GM21717 (cell line): ENCODE measurements around the gene ATP9A.
"Not testable (repeated sequence)": the region's sequence is repeated elsewhere in the genome, so short reads cannot be mapped to it uniquely, and the experiment has no call there.

Source experiments
- ATAC-seq: cut with Tn5 transposase; IDR thresholded peaks from one replicate; pipeline ENCODE4 v1.9.1; 2021; ENCODE audit warnings: mild to moderate bottlenecking, moderate library complexity; ENCODE audit not compliant: unreplicated experiment

The ATP9A gene

DNA sequence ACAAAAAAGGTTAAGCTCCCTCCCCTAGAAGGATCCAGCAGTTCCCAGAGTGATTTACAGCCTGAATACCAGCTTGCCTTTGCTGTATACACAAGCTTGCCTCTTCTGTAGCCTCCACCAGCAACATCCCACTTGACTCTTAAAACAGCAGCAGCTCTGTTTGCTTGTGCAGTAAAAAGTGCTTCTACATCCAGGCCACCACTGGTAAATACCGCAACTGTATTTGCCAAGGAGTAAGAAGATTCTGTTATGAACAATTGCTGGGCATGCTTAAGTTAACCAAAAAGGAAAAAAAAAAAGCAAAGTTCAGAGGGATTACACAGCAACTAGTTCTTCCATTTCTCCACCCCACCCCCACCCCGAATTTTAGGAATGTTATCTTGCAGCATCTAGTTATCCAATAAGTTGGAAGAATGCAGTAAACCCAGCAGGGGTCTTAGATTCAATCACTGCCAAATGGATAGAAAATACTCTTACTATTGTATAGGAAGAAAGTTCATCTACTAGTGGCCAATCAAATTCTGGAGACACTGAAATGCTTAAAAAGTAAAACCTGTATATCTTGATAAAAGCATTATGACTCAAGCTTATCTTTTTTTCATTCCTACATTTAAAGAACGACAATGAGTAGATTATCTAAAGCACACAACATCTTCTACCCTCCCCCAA lies 29.3 kb upstream of the ATP9A start:
- ATAC-seq: no peak

- no peak for ATAC-seq
Measured at GRCh38 chr20:51796340-51796739, 28.1 kb upstream of the ATP9A start.

DNA sequence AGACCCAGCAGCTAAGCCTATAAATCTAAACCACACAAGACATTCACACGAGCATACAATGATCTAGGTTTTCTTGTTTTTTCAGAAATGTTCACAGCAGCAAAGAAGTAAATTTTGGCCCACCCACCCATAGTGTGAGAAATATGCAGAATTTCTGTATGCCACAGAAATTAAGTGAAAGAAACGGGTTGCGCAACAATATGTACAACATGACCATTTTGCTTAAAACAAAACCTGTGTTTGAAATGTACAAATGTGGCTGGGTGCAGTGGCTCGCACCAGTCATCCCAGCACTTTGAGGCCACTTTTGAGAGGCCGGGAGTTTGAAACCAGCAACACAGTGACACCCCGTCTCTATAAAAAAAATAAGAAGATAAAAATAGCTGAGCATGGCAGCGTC lies 24.8 kb upstream of the ATP9A start:
- ATAC-seq: no peak

- no peak for ATAC-seq
Measured at GRCh38 chr20:51791626-51792025, 23.4 kb upstream of the ATP9A start.

- ATAC-seq: no peak
Measured at GRCh38 chr20:51790256-51790655, 22.1 kb upstream of the ATP9A start.

- ATAC-seq: no peak
Measured at GRCh38 chr20:51789434-51789833, 21.2 kb upstream of the ATP9A start.

GRCh38 chr20:51788822-51789221 lies 20.6 kb upstream of the ATP9A start:
- no peak for ATAC-seq

- no peak for ATAC-seq
Measured at GRCh38 chr20:51784299-51784698, 16.1 kb upstream of the ATP9A start.

DNA sequence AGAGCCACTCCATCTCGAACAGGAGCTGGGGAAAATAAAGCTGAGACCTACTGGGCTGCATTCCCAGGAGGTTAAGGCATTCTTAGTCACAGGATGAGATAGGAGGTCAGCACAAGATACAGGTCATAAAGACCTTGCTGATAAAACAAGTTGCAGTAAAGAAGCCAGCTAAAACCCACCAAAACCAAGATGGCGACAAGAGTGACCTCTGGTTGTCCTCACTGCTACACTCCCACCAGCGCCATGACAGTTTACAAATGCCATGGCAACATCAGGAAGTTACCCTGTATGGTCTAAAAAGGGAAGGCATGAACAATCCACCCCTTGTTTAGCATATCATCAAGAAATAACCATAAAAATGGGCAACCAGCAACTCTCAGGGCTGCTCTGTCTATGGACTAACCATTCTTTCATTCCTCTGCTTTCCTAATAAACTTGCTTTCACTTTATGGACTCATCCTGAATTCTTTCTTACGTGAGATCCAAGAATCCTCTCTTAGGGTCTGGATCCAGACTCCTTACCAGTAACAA lies 10.1 kb upstream of the ATP9A start:
- ATAC-seq: not testable (repeated sequence)

GRCh38 chr20:51775241-51775640 lies 7.1 kb upstream of the ATP9A start:
- ATAC-seq: no peak

DNA sequence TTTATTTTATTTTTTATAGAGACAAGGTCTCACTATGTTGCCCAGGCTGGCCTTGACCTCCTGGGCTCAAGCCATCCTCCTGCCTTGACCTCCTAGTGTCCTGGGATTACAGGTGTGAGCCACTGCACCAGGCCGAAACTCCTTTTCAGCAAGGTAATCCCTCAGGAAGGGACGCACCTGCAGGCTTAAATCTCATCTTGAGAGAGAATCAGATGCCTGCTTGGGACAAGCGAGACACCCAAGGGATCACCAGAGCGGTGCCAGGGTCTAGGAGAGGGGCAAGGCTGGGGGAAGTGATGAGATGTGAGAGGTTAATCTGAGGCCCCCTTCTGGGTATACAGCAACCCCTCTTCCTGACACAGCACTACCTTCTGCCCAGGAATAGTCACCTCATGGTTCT lies 4.0 kb upstream of the ATP9A start:
- ATAC-seq: no peak

- no peak for ATAC-seq
Measured at GRCh38 chr20:51769976-51770615, 1.9 kb upstream of the ATP9A start.

DNA sequence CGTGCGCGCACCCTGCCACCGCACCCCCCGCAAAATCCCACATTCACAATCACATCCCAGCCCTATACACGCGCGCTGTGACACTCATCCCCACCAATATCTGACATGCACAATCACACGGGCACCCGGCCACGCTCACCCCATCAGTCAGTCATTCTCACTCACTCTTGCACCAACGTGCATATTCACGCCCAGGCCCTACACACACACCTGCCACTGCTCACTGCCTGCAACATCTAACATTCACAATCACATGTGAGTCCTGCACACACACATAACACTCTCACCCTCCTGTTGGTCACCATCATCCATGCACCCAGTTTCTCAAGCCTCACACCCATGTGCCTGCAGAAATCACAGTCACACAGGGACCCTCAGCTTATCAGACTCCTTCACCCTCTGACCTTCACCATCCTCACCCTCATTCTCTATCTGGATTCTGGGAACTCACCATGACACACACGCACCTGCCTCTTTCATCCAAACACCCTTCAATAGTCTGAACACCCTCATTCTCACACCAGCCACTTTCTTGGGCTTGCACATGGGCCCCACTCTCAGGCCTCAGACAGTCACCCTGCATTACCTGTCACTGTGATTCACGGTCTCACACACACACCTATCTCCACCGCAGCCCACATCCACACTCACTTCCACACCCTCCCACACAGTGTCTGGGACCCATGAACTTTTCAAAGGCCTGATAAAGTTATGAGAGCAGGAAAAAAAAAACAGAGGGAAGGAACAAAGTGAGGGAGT lies 748 bp upstream of the ATP9A start:
- ATAC-seq: no peak

- ATAC-seq: no peak
Measured at GRCh38 chr20:51766994-51767866, 960 bp downstream of the ATP9A start.

DNA sequence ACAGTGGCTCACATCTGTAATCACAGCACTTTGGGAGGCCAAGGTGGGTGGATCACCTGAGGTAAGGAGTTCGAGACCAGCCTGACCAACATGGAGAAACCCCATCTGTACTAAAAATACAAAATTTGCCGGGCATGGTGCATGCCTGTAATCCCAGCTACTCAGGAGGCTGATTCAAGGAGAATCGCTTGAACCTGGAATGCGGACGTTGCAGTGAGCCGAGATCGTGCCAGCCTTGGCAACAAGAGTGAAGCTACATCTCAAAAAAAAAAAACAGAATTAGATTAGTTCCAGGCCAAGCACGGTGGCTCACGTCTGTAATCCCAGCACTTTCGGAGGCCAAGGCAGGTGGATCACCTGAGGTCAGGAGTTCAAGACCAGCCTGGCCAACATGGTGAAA lies 2.8 kb downstream of the ATP9A start:
- ATAC-seq: not testable (repeated sequence)

DNA sequence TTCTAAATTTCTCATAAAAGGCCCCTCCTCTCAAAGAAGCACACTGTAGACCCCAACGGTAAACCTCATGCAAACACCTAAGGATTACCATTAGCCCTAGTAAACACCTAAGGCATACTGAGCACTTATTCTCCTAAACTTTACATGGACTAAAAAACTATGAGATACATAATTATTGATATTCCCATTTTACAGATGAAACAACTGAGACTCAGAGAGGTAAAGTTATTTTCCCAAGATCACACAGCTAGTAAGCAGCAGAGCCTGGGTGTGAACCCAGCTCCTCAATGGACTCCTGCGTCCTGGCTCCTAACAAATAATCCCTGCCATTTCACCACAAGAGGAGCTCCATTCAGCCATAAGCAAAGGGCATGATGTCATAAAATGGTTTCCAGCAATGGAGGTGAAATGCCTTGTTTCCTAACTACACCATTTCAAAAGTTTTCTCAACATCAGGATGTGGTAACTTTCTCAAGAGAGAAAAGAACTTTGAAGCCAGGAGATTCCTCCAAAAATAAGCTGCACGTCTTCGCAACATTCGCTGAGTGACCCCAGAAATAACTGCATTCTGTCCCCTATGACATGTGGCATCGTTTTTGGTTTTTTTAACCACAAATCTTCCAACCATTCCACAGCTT lies 4.1 kb downstream of the ATP9A start:
- ATAC-seq: no peak

DNA sequence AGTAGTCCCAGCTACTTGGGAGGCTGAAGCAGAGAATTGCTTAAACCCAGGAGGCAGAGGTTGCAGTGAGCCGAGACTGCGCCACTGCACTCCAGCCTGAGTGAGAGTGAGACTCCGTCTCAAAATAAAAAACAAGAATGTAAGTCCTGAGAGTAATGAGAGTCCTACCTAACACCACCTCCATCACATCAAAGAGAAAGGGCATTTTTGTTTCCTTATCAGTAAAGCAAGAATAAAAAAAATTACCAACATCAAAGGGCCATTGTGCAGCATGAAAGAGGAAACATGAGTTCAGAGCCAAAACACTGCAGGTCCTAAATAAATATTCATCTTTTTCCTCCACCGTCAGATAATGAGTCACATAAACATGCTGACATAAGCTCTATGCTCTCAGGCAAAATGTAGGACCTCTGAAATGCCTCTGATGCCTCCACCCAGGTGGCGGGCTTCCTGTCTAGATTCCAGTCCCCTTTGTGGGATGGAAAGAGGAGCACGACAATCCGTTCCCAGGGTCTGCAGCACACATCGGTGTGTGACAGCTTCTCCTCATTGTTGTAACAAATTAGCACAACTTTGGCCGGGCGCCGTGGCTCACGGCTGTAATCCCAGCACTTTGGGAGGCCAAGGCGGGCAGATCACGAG lies 7.2 kb downstream of the ATP9A start:
- no peak for ATAC-seq

DNA sequence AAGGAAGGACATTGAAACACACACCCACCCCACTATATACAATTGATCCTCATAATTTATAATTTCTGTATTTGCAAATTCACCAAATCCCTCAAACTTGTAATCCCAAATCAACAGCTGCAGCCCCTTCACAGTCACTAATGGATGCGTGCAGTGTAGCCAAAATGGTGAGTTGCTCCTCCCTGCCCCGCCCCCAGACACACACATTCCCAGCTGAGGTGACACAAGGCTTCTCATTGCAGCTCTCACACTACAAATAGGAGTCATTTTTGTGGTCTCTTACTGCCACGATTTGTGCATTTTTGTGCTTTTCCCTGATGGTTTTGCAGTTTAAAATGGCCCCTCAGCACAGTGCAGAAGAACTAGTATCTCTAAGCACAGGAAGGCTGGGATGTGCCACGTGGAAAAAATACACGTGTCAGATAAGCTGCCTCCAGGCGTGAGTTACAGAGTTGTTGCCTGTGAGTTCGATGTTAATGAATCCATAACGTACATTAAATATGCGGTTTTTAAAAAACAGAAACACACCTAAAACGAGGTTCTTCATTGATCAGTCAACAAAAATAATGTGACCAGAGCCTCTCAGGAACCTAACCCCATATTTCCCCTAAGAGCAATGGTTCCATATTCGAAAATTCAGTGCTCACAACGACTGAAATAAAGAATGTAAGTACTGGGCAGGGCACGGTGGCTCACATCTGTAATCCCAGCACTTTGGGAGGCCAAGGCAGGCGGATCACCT lies 8.2 kb downstream of the ATP9A start:
- ATAC-seq: no peak

- no peak for ATAC-seq
Measured at GRCh38 chr20:51758978-51759544, 9.1 kb downstream of the ATP9A start.
